ENCODE measurements around the gene CD59.

Gene CD59

DNA sequence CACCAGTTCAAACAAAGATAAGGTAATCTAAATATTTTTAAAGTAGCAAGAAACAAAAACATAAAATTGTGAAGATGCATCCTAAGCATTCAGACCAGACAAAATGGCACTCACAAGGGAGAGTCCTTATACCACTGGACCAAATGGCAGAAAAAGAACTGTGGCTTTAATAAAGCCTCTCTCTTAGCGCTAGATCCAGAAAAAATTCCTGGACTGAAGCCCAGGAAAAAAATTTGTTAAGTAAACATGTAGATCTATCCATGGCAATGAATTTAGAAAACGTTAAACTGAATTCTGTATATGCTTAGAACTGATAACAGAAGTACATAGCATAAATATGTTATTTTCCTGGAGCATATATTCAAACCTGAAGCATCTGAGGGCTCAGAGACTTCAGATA lies 11.8 kb upstream of the CD59 start:
- H3K4me3 ChIP-seq (replicated peaks; ENCODE audit: low read depth, low read length), result no peak overlapping the region
- TF ChIP-seq, protein P1, sequence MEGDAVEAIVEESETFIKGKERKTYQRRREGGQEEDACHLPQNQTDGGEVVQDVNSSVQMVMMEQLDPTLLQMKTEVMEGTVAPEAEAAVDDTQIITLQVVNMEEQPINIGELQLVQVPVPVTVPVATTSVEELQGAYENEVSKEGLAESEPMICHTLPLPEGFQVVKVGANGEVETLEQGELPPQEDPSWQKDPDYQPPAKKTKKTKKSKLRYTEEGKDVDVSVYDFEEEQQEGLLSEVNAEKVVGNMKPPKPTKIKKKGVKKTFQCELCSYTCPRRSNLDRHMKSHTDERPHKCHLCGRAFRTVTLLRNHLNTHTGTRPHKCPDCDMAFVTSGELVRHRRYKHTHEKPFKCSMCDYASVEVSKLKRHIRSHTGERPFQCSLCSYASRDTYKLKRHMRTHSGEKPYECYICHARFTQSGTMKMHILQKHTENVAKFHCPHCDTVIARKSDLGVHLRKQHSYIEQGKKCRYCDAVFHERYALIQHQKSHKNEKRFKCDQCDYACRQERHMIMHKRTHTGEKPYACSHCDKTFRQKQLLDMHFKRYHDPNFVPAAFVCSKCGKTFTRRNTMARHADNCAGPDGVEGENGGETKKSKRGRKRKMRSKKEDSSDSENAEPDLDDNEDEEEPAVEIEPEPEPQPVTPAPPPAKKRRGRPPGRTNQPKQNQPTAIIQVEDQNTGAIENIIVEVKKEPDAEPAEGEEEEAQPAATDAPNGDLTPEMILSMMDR (IDR thresholded peaks at IDR 0.05; ENCODE audit: low read length, missing control alignments), result no peak
- peak; percentile 67 for DNase-seq (ENCODE audit: low read depth)

DNA sequence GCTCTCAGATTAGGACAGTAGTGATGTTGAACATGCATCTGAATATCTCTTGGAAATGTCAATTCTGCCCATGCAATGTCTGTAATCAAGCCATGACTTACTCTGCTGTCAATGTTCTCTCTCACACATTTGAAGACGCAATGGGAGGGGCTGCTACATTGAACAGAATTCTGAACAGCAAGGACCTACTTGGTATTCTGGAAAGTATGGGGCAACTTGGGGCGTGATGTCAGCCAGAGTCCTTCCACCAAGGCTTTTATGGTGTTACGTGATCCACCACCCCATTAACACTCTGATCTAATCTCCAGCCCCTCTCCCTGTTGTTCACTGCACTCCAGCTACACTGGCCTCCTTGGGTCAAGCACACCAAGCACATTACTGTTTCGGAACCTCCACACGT lies 7.1 kb upstream of the CD59 start:
- no peak overlapping the region for H3K4me3 ChIP-seq (replicated peaks; ENCODE audit: low read depth, low read length)
- DNase-seq (ENCODE audit: low read depth), result no peak
- TF ChIP-seq, protein P1 (IDR thresholded peaks at IDR 0.05; ENCODE audit: low read length, missing control alignments), result no peak

DNA sequence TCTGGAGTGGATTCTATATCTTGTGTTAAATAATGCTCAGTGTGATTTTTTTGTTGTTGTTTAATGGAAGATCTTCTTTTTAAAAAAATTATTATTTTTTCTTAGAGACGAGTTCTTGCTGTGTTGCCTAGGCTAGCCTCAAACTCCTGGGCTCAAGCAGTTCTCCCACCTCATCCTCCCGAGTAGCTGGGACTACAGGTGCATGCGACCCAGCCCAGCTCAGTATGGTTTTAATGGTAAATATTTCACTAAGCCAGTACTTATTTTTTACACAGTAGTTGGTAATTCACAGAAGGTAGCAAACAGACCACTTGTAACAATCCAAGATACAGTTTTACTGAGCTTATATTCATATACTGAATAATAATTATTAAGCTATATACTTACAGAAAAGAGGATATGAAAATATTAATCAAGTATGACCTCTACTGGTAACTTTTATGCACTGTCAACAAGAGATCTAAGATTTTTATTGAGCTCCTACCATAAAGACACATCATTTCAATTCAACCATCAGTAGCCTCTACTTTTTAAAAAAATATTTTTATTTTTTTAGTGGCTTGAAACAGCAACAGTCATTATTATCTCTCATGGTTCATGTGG lies 6.1 kb upstream of the CD59 start:
- TF ChIP-seq, protein P1 (IDR thresholded peaks at IDR 0.05; ENCODE audit: low read length, missing control alignments), result peak; percentile 47
- no peak overlapping the region for H3K4me3 ChIP-seq (replicated peaks; ENCODE audit: low read depth, low read length)
- DNase-seq (ENCODE audit: low read depth), result peak; percentile 68

DNA sequence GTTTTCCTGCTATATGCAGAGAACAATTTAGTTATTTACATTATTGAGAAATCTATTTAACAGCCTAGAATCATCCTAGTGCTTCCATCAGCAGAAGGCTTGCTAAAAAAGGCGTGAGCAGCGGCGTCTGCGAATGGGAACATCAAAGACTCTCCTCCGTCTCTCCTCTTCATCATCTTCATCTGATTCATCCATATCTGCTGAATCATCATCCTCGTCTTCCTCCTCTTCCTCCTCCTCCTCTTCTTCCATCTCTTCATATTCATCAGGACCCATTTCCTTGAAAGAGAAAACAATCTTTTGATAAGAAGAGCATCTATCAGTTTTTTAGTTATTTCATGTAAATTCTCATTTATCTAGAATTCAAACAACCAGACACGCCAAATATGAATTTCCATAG lies 5.6 kb upstream of the CD59 start:
- DNase-seq (ENCODE audit: low read depth), result no peak
- TF ChIP-seq, protein P1 (IDR thresholded peaks at IDR 0.05; ENCODE audit: low read length, missing control alignments), result no peak
- no peak overlapping the region for H3K4me3 ChIP-seq (replicated peaks; ENCODE audit: low read depth, low read length)

DNA sequence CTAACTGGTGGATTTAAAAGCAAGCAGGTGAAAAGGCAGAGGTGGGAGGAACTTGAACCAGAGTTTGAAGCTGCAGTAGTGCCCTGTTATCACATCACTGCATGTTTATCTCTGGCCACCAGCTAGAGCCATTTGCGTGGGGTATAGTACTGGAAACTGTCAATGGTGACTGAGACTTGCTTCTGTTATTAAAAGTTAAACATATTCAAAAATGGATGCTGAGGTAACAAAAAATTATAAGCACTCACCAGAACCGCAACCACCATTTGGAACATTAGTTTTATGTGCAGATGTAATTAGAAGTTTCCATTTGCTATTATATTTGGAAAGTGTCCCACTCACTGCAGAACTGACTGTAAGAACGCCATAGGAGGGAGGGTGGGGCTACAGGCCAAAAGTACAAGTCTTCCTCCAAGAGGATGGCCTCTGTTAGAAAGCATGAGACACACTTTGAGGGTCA lies 1.2 kb upstream of the CD59 start:
- TF ChIP-seq, protein P1 (IDR thresholded peaks at IDR 0.05; ENCODE audit: low read length, missing control alignments), result no peak
- no peak overlapping the region for H3K4me3 ChIP-seq (replicated peaks; ENCODE audit: low read depth, low read length)
- DNase-seq (ENCODE audit: low read depth), result no peak

DNA sequence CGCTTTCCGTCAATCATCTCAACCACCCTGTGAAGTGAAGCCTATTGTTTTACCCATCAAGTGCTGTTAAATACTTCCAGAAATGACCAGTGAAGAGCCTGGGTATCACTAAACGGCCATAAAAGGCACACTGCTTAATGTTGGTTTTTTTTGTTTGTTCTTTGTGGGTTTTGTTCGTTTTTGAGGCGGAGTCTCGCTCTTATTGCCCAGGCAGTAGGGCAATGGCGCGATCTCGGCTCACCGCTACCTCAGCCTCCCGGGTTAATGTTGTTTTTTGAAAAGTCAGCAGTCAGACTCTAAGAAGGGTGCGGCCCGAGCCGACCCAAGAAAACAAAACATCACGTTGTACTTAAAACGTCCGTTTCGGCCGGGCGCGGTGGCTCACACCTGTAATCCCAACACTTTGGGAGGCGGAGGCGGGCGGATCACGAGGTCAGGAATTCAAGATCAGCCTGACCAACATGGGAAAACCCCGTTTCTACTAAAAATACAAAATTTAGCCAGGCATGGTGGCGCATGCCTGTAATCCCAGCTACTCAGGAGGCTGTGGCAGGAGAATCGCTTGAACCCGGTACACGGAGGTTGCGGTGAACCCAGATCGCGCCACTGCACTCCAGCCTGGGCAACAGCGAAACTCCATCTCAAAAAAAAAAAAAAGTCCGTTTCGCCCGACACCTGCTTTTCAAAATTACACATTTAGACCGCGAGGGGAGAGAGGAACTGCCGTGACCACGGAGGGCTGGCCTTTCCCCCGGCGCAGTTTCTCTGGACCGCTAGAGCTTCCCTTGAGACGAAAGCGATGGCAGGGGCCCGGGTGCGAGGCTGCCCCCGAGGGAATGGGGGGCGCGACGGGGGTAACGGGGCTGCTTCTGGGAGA lies 714 bp downstream of the CD59 start:
- no peak for DNase-seq (ENCODE audit: low read depth)
- TF ChIP-seq, protein P1 (IDR thresholded peaks at IDR 0.05; ENCODE audit: low read length, missing control alignments), result no peak
- peak overlapping the region; percentile 88 for H3K4me3 ChIP-seq (replicated peaks; ENCODE audit: low read depth, low read length)

Measured in fibroblast of pulmonary artery (primary cell).